Bronchus fibroblast of lung (primary cell): ENCODE data around the gene UGT2A2. TPM values are rescaled to one million over a fixed set of nuclear protein-coding genes. Genes with fewer than 3 reads are reported as not detected.

Source experiments
- total RNA-seq: library from RNA; depleted of rRNA; stranded (reverse); fragments of >200 nt; gene quantifications from 2 replicates; pipeline ENCODE4 v1.2.3, GENCODE V29; 2015

Gene UGT2A2
- total RNA-seq: not detected in 2 replicates

GRCh38 chr4:69639542-69639941 is at the start of gene UGT2A2:
TSS of gene UGT2A2 (minus strand) at chr4:69639642. CDS start at chr4:69639640, 2 bp downstream.

GRCh38 chr4:69653147-69653546 is 13.7 kb upstream of the UGT2A2 start, which contains the start of gene UGT2A1:
TSS of gene UGT2A1 (minus strand) at chr4:69653247. CDS start at chr4:69647644, 5,603 bp downstream.

Other genes with a start within 250 kb of the UGT2A2 start
- not detected in 2 replicates for gene UGT2B4, start 143.7 kb downstream of the UGT2A2 start, total RNA-seq
- not detected in 2 replicates for gene UGT2A1, start 13.6 kb upstream of the UGT2A2 start, total RNA-seq
- 1.0 and 3.4 TPM in 2 replicates for gene SULT1B1, start 121.0 kb upstream of the UGT2A2 start, total RNA-seq
- gene SULT1E1, start 220.5 kb upstream of the UGT2A2 start, total RNA-seq: 4.6 and 4.9 TPM in 2 replicates